ENCODE results near the gene ZNF275. TPM values are rescaled to one million over a fixed set of nuclear protein-coding genes. Genes with fewer than 3 reads are reported as not detected.
"Not testable (repeated sequence)": the region's sequence is repeated elsewhere in the genome, so short reads cannot be mapped to it uniquely, and the experiment has no call there.

Gene ZNF275
- total RNA-seq, 1 donor from 2014 or later = 4.4 TPM

- DNase-seq (ENCODE audit: low read depth in 2 of 2) = no peak
These were observed 54.2 kb downstream of the ZNF275 start for GRCh38 chrX:153387987-153388721.

GRCh38 chrX:153388722-153389459, 54.9 kb downstream of the ZNF275 start:
- DNase-seq (ENCODE audit: low read depth in 2 of 2) = no peak

- not testable (repeated sequence) for DNase-seq (ENCODE audit: low read depth in 2 of 2)
These were observed 55.5 kb downstream of the ZNF275 start for GRCh38 chrX:153389460-153389768.

- no peak for DNase-seq (ENCODE audit: low read depth in 2 of 2)
These were observed 58.8 kb downstream of the ZNF275 start for GRCh38 chrX:153392642-153393321.

- DNase-seq (ENCODE audit: low read depth in 2 of 2) = no peak
These were observed 60.7 kb downstream of the ZNF275 start for GRCh38 chrX:153394612-153395011.

GRCh38 chrX:153395613-153396319, 61.8 kb downstream of the ZNF275 start:
- no peak for DNase-seq (ENCODE audit: low read depth in 2 of 2)

- DNase-seq (ENCODE audit: low read depth in 2 of 2) = no peak
These were observed 62.6 kb downstream of the ZNF275 start for GRCh38 chrX:153396320-153397195.

- DNase-seq (ENCODE audit: low read depth in 2 of 2) = no peak
These were observed 63.5 kb downstream of the ZNF275 start for GRCh38 chrX:153397256-153397960.

- DNase-seq (ENCODE audit: low read depth in 2 of 2) = no peak
These were observed 64.5 kb downstream of the ZNF275 start for GRCh38 chrX:153398275-153398960.

- DNase-seq (ENCODE audit: low read depth in 2 of 2) = peak; percentile 38 to 53
These were observed 66.5 kb downstream of the ZNF275 start for GRCh38 chrX:153400146-153401132.

- DNase-seq (ENCODE audit: low read depth in 2 of 2) = no peak
These were observed 67.3 kb downstream of the ZNF275 start, which contains the start of gene PNMA6E for GRCh38 chrX:153401133-153401764. PNMA6E (minus strand) TSS chrX:153401350; CDS start chrX:153398849, 2,501 bp downstream.

Other genes with a start within 250 kb of the ZNF275 start
- gene MAGEA1, start 154.9 kb upstream of the ZNF275 start, total RNA-seq = not detected in 2 replicates
- gene PNMA6F, start 12.4 kb upstream of the ZNF275 start, total RNA-seq = not detected in 2 replicates
- gene PNMA6E, start 67.2 kb downstream of the ZNF275 start, total RNA-seq = not detected in 2 replicates
- gene ZFP92, start 77.3 kb downstream of the ZNF275 start, total RNA-seq = 0.20 and 0.22 TPM in 2 replicates
- gene TREX2, start 111.9 kb downstream of the ZNF275 start, total RNA-seq = 4.4 and 7.7 TPM in 2 replicates
- 7.8 and 11.3 TPM in 2 replicates for gene HAUS7, start 136.4 kb downstream of the ZNF275 start, total RNA-seq
- gene BGN, start 160.8 kb downstream of the ZNF275 start, total RNA-seq = 15.3 TPM in 2 replicates
- not detected in 2 replicates for gene ATP2B3, start 183.5 kb downstream of the ZNF275 start, total RNA-seq

All from lung microvascular endothelial cell (primary cell).